VCaP (cell line): ENCODE measurements around the gene AKAP7.
"Not testable (repeated sequence)": the region's sequence is repeated elsewhere in the genome, so short reads cannot be mapped to it uniquely, and the experiment has no call there.

ENCODE experiments used
- H3K27ac ChIP-seq: fragments of 450-650 bp; 2 replicates; pipeline ENCODE4 v1.5.1; 2017
- TF ChIP-seq, protein P1 (sequence below): fragments of 450-650 bp; conservative IDR thresholded peaks from 2 replicates; pipeline ENCODE4 v1.5.1; 2017; ENCODE audit warnings: mild to moderate bottlenecking, moderate library complexity

Gene AKAP7

DNA sequence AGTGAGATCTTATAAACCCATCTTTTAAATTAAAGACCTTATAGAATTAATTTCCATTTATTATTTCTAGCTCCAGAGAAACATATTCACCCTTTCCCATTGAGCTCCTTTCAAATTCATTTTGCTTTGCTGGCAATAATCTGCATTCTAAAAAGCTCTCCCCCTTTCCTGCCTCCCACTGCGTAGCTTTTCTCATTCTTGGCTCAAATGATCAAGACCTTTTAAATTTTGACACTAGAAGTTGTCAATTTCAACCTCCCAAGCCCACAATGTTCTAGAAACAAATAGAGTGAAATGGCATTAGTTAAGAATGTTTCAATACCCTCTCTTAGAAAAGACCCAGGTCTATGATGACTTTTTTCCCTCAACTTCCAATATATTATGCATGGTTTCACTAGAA is 186.9 kb downstream of the AKAP7 start:
- TF ChIP-seq, protein P1, sequence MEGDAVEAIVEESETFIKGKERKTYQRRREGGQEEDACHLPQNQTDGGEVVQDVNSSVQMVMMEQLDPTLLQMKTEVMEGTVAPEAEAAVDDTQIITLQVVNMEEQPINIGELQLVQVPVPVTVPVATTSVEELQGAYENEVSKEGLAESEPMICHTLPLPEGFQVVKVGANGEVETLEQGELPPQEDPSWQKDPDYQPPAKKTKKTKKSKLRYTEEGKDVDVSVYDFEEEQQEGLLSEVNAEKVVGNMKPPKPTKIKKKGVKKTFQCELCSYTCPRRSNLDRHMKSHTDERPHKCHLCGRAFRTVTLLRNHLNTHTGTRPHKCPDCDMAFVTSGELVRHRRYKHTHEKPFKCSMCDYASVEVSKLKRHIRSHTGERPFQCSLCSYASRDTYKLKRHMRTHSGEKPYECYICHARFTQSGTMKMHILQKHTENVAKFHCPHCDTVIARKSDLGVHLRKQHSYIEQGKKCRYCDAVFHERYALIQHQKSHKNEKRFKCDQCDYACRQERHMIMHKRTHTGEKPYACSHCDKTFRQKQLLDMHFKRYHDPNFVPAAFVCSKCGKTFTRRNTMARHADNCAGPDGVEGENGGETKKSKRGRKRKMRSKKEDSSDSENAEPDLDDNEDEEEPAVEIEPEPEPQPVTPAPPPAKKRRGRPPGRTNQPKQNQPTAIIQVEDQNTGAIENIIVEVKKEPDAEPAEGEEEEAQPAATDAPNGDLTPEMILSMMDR: no peak
- no peak overlapping the region for H3K27ac ChIP-seq

DNA sequence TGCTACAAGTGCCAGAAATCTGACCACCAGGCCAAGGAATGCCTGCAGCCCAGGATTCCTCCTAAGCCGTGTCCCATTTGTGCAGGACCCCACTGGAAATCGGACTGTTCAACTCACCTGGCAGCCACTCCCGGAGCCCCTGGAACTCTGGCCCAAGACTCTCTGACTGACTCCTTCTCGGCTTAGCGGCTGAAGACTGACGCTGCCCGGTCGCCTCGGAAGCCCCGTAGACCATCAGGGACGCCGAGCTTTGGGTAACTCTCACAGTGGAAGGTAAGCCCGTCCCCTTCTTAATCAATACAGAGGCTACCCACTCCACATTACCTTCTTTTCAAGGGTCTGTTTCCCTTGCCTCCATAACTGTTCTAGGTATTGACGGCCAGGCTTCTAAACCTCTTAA is 190.4 kb downstream of the AKAP7 start:
- not testable (repeated sequence) for H3K27ac ChIP-seq

DNA sequence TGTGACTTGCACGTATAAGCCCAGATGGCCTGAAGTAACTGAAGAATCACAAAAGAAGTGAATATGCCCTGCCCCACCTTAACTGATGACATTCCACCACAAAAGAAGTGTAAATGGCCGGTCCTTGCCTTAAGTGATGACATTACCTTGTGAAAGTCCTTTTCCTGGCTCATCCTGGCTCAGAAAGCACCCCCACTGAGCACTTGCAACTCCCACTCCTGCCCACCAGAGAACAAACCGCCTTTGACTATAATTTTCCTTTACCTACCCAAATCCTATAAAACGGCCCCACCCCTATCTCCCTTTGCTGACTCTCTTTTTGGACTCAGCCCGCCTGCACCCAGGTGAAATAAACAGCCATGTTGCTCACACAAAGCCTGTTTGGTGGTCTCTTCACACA is 193.5 kb downstream of the AKAP7 start:
- H3K27ac ChIP-seq: not testable (repeated sequence)

DNA sequence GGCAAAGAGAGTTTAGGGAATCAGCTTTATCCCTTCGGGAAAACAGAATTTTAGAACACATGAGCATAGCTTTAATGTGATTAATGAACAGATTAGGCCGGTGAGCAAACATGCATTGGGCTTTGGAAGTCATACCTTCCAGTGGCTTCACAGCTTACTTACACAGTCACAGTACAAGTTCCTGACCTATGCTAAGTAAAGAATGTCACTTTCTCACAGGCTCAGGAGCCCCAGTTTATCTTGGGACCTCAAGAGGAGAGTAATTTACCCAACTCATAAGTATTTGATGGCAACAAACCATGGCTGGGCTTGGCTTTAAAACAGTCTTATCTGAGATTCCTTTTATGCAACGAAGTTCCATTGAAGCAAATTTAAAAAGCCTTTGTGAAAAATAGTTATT is 195.9 kb downstream of the AKAP7 start:
- H3K27ac ChIP-seq: no peak overlapping the region
- TF ChIP-seq, protein P1: no peak

DNA sequence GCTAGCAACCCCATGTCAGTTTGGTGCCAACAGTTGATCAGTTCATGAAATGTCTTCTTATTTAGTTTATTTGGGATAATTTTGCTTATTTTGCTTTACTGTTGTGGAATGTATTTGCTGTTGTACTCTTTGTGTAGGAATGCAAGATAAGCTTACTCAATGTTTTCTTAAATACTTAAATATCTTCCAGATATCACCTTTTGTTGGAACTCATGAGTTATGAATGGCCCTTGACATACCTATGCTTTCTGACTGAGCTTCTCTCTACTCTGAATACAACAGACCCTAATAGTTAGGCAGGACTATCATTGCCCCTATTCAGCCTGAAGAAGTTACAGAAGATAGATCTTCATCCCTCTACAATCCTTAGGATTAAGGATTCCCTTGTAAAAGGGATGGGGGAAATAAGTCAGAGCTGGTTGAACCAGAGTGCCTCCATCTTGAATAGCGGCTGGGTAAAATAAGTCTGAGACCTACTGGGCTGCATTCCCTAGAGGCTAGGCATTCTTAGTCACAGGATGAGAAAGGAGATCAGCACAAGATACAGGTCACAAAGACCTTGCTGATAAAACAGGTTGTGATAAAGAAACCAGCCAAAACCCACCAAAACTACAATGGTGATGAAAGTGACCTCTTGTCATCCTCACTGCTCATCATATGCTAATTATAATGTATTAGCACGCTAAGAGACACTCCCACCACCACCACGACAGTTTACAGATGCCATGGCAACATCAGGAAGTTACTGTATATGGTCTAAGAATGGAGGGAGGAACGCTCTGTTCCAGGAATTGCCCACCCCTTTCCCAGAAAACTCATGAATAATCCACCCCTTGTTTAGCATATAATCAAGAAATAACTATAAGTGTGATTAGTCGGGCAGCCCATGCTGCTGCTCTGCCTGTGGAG is 196.9 kb downstream of the AKAP7 start:
- H3K27ac ChIP-seq: no peak overlapping the region
- TF ChIP-seq, protein P1: no peak
